A673 (cell line): ENCODE measurements around the gene SLC4A8. TPM values are rescaled to one million over a fixed set of nuclear protein-coding genes. Genes with fewer than 3 reads are reported as not detected.

ENCODE experiments used
- BruUV-seq: library from RNA; stranded (reverse); fragments of 400-500 nt; replicated peaks from 2 replicates; lab custom pipeline; 2021; lab: Mats Ljungman, UMichigan
- CTCF ChIA-PET: fragments of 300-600 bp; sonication (Branson Sonifier 250); formaldehyde crosslinking; loops from one replicate; lab custom pipeline; 2022; ENCODE audit warnings: antibody characterized with exemption; lab: Charles Lee
- POLR2A ChIA-PET: fragments of 300-600 bp; sonication (Branson Sonifier 250); formaldehyde crosslinking; loops from one replicate; lab custom pipeline; 2022; ENCODE audit warnings: antibody characterized with exemption; ENCODE audit not compliant: low non-redundant PET; lab: Charles Lee
- DNase-seq: peaks from one replicate; pipeline ENCODE4 v3.0.0-alpha.2; 2015; ENCODE audit warnings: low spot score
- H3K27ac ChIP-seq: fragments of 200-600 bp; sonication (generic); 2 replicates; pipeline ENCODE4 v1.5.1; 2016; ENCODE audit warnings: mixed run types, low read depth, mild to moderate bottlenecking, mixed read lengths, antibody characterized with exemption, low read length; ENCODE audit not compliant: poor library complexity, severe bottlenecking
- H3K27me3 ChIP-seq: fragments of 200-600 bp; sonication (generic); replicated peaks from 2 replicates; pipeline ENCODE4 v1.6.1; 2017; ENCODE audit warnings: mixed run types, low read depth, mild to moderate bottlenecking, mixed read lengths, antibody characterized with exemption, low read length; ENCODE audit not compliant: insufficient read depth, poor library complexity
- H3K36me3 ChIP-seq: fragments of 200-600 bp; sonication (generic); 2 replicates; pipeline ENCODE4 v1.6.1; 2016; ENCODE audit warnings: mixed run types, mild to moderate bottlenecking, mixed read lengths, antibody characterized with exemption, low read length; ENCODE audit not compliant: insufficient read depth, poor library complexity, severe bottlenecking
- H3K4me1 ChIP-seq: fragments of 200-600 bp; sonication (generic); 2 replicates; pipeline ENCODE4 v1.6.1; 2017; ENCODE audit warnings: mixed run types, mild to moderate bottlenecking, mixed read lengths, antibody characterized with exemption, low read length; ENCODE audit not compliant: insufficient read depth, poor library complexity, severe bottlenecking
- H3K4me3 ChIP-seq: fragments of 200-600 bp; sonication (generic); 2 replicates; pipeline ENCODE4 v1.5.1; 2016; ENCODE audit warnings: low read depth, mixed run types, mild to moderate bottlenecking, mixed read lengths, low read length; ENCODE audit not compliant: poor library complexity, severe bottlenecking
- H3K9me3 ChIP-seq: fragments of 200-600 bp; sonication (generic); 2 replicates; pipeline ENCODE4 v1.6.1; 2016; ENCODE audit warnings: mixed run types, low read depth, mild to moderate bottlenecking, mixed read lengths, antibody characterized with exemption, low read length; ENCODE audit not compliant: poor library complexity, severe bottlenecking
- CTCF ChIP-seq: fragments of 300-800, 200-600 bp; sonication (generic); conservative IDR thresholded peaks from 2 replicates; pipeline ENCODE4 v1.5.1; 2017; ENCODE audit warnings: low read depth, mild to moderate bottlenecking, antibody characterized with exemption, low read length, moderate library complexity, mixed read lengths
- EZH2 ChIP-seq: fragments of 200-600 bp; sonication (generic); IDR thresholded peaks from 2 replicates; pipeline ENCODE4 v1.6.1; 2017; ENCODE audit warnings: borderline replicate concordance, low read depth, mild to moderate bottlenecking, mixed read lengths, antibody characterized with exemption, low read length; ENCODE audit not compliant: poor library complexity, severe bottlenecking
- intact Hi-C: fragments of 100-400 bp; cut with micrococcal nuclease; formaldehyde crosslinking; loops from one replicate; pipeline ENCODE4 v1.10.0; 2022; ENCODE audit not compliant: unreplicated experiment
- total RNA-seq: library from RNA; stranded (reverse); gene quantifications from 2 replicates; pipeline ENCODE4 v1.2.3, GENCODE V29; 2021

SLC4A8 gene
- total RNA-seq, 1 experiment from 2014 or later: 0.73 TPM

DNA sequence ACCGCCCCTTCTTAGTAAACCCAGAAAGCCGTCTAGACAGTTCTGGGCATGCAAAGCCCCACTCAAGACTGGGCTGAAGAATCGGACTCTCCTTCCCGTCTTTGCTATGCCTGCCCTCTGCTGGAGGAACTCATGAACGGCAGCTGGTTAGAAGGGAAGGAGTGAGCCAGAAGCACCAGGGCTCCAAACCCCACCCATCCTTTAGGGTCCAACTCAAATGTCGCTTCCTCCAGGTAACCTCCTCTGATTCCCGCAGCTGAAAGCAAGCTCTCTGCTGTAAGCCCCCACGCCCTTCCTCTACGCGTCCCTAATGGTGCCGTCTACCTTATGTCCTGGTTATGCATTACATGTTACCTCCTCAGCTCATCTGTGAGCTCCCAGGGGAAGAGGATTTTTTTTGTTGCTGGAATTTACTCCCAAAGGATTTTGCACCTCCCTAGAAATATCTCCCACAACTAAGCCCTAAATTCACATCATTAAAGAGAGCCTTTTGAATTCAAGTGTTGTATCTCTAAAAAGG, 107.4 kb downstream of the SLC4A8 start:
- no peak overlapping the region for H3K27ac ChIP-seq
- no peaks in the 10 kb centered on the region for H3K9me3 ChIP-seq
- no peak overlapping the region for H3K4me3 ChIP-seq
- POLR2A ChIA-PET: no interaction called here
- no peaks in the 10 kb centered on the region for H3K4me1 ChIP-seq
- intact Hi-C loops: loop anchor here (1.0 to 10.0 kb wide), 4 partner anchors 111 to 343 kb away; no protein-coding TSS in a partner anchor
- no peaks in the 10 kb centered on the region for H3K36me3 ChIP-seq
- CTCF ChIA-PET: interaction anchor here (0.6 to 1.6 kb wide), 6 partner anchors 19 to 1516 kb away, joined by 3 to 10 read pairs (median 6); no protein-coding TSS in a partner anchor
- BruUV-seq: no TSS peak
- DNase-seq: peak; percentile 82
- TF ChIP-seq EZH2 (no peak), CTCF (peak; percentile 86)
- H3K27me3 ChIP-seq: peaks cover 2% of the 10 kb centered on the region

GRCh38 chr12:51533799-51534198, 109.2 kb downstream of the SLC4A8 start:
- no peaks in the 10 kb centered on the region for H3K36me3 ChIP-seq
- ChIA-PET POLR2A (no interaction called here), CTCF (interaction anchor here (0.5 to 1.7 kb wide), 5 partner anchors 22 to 341 kb away, joined by 3 to 12 read pairs (median 4); no protein-coding TSS in a partner anchor)
- H3K27ac ChIP-seq: no peak overlapping the region
- H3K9me3 ChIP-seq: no peaks in the 10 kb centered on the region
- TF ChIP-seq CTCF (peak; percentile 31; the same call in 1 of the 2 replicates), EZH2 (no peak)
- DNase-seq: peak; percentile 11
- peaks cover 2% of the 10 kb centered on the region for H3K27me3 ChIP-seq
- intact Hi-C loops: loop anchor here (2.0 to 10.0 kb wide), 3 partner anchors 144 to 341 kb away; no protein-coding TSS in a partner anchor
- no peaks in the 10 kb centered on the region for H3K4me1 ChIP-seq
- BruUV-seq: no TSS peak
- no peak overlapping the region for H3K4me3 ChIP-seq

GRCh38 chr12:51534216-51535074, 109.8 kb downstream of the SLC4A8 start:
- POLR2A ChIA-PET: no interaction called here
- BruUV-seq: no TSS peak
- Histone ChIP-seq H3K36me3 (no peaks in the 10 kb centered on the region), H3K27ac (no peak overlapping the region), H3K9me3 (no peaks in the 10 kb centered on the region), H3K4me3 (no peak overlapping the region), H3K27me3 (peaks cover 2% of the 10 kb centered on the region), H3K4me1 (no peaks in the 10 kb centered on the region)
- intact Hi-C loops: loop anchor here (5.0 to 10.0 kb wide), 2 partner anchors 143 to 340 kb away; no protein-coding TSS in a partner anchor
- no peak for DNase-seq
- CTCF ChIA-PET: interaction anchor here (0.5 to 1.7 kb wide), 5 partner anchors 22 to 341 kb away, joined by 3 to 12 read pairs (median 5); no protein-coding TSS in a partner anchor
- TF ChIP-seq CTCF (no peak), EZH2 (no peak)
